ENCODE results near the gene AFF3.
"Not testable (repeated sequence)": the region's sequence is repeated elsewhere in the genome, so short reads cannot be mapped to it uniquely, and the experiment has no call there.

Gene AFF3

DNA sequence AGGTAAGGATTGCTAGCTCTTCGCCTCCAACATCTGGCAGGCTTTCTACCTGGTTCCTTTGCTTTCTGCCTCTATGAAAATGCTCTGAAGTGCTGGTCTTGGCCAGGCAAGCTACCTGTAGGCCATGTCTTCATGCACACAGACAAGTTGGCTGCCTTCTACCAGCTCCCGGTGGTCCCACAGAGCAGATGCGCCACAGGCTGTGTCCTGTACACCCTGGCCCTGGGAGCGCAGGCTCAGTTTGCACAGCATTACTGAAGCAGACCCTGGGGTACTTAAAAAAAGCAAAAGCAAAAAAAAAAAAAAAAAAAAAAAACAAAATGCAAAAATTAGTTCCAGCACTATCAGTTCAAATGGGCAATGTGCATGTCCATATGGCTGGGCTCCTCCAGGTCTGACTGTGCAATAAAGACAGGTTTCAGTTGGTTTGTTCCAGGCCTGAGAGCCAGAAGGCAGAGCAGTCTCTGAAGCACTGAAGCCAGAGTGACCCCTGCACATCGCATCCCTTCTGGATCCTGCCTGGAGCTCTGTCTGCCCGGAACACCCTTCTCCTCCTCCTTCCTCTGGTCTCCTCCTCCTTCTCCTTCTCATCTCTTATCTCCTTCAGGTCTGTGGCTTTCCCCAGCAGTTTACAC, 364.6 kb downstream of the AFF3 start:
- H3K4me3 ChIP-seq (ENCODE audit: low read depth, low read length) = no peak overlapping the region
- DNase-seq (ENCODE audit: low read depth) = no peak
- TF ChIP-seq, protein P1, sequence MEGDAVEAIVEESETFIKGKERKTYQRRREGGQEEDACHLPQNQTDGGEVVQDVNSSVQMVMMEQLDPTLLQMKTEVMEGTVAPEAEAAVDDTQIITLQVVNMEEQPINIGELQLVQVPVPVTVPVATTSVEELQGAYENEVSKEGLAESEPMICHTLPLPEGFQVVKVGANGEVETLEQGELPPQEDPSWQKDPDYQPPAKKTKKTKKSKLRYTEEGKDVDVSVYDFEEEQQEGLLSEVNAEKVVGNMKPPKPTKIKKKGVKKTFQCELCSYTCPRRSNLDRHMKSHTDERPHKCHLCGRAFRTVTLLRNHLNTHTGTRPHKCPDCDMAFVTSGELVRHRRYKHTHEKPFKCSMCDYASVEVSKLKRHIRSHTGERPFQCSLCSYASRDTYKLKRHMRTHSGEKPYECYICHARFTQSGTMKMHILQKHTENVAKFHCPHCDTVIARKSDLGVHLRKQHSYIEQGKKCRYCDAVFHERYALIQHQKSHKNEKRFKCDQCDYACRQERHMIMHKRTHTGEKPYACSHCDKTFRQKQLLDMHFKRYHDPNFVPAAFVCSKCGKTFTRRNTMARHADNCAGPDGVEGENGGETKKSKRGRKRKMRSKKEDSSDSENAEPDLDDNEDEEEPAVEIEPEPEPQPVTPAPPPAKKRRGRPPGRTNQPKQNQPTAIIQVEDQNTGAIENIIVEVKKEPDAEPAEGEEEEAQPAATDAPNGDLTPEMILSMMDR (conservative IDR thresholded peaks at IDR 0.05; ENCODE audit: low read depth, low read length) = no peak

DNA sequence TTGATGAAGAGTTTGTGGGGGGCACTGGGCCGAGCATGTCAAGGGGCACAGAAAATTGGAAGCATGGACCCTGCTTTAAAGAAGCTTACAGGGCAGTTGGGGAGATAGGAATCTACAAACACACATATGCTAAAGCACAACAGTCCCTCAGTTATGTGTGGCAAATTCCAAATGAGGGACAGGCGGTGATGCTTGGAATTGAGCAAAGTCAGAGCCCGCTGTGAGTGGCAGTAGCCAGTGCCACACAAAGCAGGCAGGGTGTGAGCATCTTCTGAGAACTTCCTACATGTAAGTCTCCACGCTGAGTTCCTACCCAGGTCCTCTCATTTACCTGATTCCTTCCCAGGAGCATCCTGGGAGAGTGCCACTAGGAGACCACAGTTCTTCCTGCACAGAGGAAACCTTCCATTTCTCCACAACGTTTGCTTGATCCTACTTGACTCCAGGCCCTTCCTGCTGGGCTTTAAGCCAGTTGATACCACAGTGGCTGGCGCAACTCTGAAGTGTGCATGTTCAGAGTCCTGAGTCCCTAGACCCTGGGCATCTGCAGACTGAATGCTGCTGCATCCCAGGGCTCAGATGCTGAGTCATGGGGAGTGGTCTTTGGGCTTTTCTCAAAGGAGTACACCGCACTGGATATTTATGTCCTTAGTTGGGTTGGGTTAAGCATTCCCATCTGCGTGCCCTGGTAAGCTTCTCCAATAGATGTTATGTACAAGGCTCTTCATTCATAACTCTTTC, 365.3 kb downstream of the AFF3 start:
- TF ChIP-seq, protein P1 (conservative IDR thresholded peaks at IDR 0.05; ENCODE audit: low read depth, low read length) = no peak
- no peak for DNase-seq (ENCODE audit: low read depth)
- H3K4me3 ChIP-seq (ENCODE audit: low read depth, low read length) = no peak overlapping the region

DNA sequence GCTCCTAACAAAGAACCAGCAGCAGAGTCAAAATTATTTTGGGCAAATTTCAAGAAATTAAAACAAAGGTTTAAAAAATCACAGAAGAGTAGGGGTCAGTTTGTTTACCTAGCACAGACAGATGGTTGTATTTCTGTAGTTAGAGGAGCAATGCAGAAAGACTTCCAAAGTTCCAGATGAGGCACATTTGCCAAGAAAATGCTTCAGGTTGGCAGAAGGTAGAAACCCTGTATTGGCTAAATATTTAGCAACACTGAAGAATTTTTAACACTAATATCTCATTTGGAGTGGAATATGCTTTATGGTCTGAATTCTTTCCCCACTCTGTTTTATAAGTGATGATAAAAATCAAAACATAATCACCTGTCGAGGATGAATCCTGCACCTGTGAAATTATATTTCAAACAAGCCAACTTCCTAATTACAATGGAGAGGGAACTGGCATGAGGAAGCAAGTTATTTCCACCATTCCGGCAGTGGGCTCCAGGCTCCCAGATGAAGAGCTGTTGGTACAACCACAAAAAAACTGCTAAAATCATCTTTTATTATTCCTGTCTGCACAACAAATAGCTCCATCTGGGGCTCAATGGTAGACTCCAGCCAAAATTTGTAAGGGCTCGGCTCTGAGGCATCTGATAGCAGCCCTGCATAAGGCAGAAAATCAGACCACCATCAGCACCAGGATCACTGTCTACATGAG, 366.0 kb downstream of the AFF3 start:
- DNase-seq (ENCODE audit: low read depth) = no peak
- TF ChIP-seq, protein P1 (conservative IDR thresholded peaks at IDR 0.05; ENCODE audit: low read depth, low read length) = no peak
- H3K4me3 ChIP-seq (ENCODE audit: low read depth, low read length) = no peak overlapping the region

DNA sequence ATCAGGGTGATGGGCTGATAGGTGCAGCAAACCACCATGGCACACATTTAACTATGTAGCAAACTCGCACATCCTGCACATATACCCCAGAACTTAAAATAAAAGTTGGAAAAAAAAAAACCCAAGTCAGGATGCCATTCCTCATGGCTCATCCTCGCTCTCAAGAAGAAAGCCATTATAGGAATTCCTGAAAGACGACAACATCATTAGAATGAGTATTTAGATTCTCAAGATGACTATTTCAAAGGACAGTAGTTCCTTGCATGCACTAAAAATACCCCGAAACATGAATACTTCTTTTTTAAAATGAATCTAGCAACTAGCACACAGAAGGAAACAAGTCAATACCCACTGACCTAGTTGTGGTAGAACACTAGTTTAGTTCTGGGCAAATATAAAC, 366.8 kb downstream of the AFF3 start:
- no peak for DNase-seq (ENCODE audit: low read depth)
- TF ChIP-seq, protein P1 (conservative IDR thresholded peaks at IDR 0.05; ENCODE audit: low read depth, low read length) = no peak

DNA sequence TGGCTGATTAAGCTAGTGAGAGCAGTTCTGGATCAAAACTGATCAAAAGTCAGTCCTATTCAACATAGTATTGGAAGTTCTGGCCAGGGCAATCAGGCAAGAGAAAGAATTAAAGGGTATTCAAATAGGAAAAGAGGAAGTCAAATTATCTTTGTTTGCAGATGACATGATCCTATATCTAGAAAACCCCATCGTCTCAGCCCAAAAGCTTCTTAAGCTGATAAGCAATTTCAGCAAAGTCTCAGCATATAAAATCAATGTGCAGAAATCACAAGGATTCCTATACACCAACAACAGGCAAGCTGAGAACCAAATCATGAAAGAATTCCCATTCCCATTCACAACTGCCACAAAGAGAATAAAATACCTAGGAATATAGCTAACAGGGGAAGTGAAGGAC, 368.7 kb downstream of the AFF3 start:
- not testable (repeated sequence) for DNase-seq (ENCODE audit: low read depth); H3K4me3 ChIP-seq (ENCODE audit: low read depth, low read length)

More for the DNA sequence above, 366.8 kb downstream of the AFF3 start:
- H3K4me3 ChIP-seq (ENCODE audit: low read depth, low read length) = no peak overlapping the region

DNA sequence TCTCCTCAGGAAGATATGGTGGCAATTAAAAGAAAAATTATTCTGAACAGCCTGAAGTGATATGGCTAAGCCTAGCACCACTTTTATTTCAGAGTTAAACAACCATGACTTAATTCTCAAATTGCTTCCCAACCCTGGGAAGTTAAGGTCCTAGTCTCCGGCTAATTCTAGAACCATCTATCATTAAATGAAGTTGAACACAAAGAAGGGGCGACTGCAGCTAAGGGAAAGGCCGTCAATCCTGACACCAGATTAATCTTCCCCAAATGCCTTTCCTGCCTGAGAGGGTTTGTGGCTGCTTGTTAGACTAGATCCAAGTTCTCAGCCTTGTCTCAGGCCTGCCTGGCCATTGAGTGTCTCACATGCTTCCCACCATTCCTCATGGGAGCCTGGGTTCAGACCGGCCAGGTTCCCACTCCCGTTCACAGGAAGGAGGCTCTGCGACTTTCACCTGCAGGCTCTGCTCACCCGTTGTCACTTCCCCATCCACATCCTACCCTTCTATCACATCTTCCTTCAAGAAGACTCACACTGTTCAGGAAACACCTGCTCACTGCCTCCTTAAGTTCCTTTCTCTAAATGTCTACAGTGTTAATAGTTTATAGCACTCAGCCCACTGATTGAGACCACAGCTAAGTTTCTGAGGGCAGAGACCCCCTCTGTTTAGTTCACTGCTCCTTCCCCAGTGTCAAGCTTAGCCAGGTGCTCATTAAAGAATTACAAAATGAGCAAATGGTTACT, 369.6 kb downstream of the AFF3 start:
- TF ChIP-seq, protein P1 (conservative IDR thresholded peaks at IDR 0.05; ENCODE audit: low read depth, low read length) = no peak
- DNase-seq (ENCODE audit: low read depth) = no peak
- H3K4me3 ChIP-seq (ENCODE audit: low read depth, low read length) = no peak overlapping the region

All from choroid plexus epithelial cell (primary cell).